Measurements from ENCODE around the gene HOXC9. TPM values are rescaled to one million over a fixed set of nuclear protein-coding genes. Genes with fewer than 3 reads are reported as not detected.

The HOXC9 gene
- total RNA-seq, 1 donor from 2014 or later = 0.28 TPM

GRCh38 chr12:53955036-53955775 lies 44.8 kb upstream of the HOXC9 start:
- H3K27ac Mint-ChIP-seq (ENCODE audit: unreplicated experiment) = no peak overlapping the region
- H3K4me1 Mint-ChIP-seq (ENCODE audit: unreplicated experiment) = peaks cover 16% of the 10 kb centered on the region
- peaks cover 5% of the 10 kb centered on the region for H3K36me3 Mint-ChIP-seq (ENCODE audit: low read depth, unreplicated experiment)
- H3K4me3 Mint-ChIP-seq (ENCODE audit: unreplicated experiment) = no peak overlapping the region
- TF ChIP-seq CTCF (IDR thresholded peaks at IDR 0.05; ENCODE audit: unreplicated experiment) = no peak
- peaks cover 59% of the 10 kb centered on the region for H3K27me3 Mint-ChIP-seq (ENCODE audit: unreplicated experiment)
- no peaks in the 10 kb centered on the region for H3K9me3 Mint-ChIP-seq (ENCODE audit: unreplicated experiment)
- no peak for DNase-seq (ENCODE audit: low spot score)

GRCh38 chr12:53955776-53956250 lies 44.1 kb upstream of the HOXC9 start:
- Mint-ChIP-seq H3K4me1 (ENCODE audit: unreplicated experiment) (peaks cover 20% of the 10 kb centered on the region), H3K36me3 (ENCODE audit: low read depth, unreplicated experiment) (peaks cover 5% of the 10 kb centered on the region), H3K27me3 (ENCODE audit: unreplicated experiment) (peaks cover 58% of the 10 kb centered on the region), H3K4me3 (ENCODE audit: unreplicated experiment) (peak overlapping the region; percentile 63), H3K9me3 (ENCODE audit: unreplicated experiment) (no peaks in the 10 kb centered on the region), H3K27ac (ENCODE audit: unreplicated experiment) (no peak overlapping the region)
- no peak for TF ChIP-seq CTCF (IDR thresholded peaks at IDR 0.05; ENCODE audit: unreplicated experiment)
- DNase-seq (ENCODE audit: low spot score) = no peak

GRCh38 chr12:53956251-53956887 lies 43.6 kb upstream of the HOXC9 start:
- Mint-ChIP-seq H3K4me3 (ENCODE audit: unreplicated experiment) (peak overlapping the region; percentile 63), H3K27me3 (ENCODE audit: unreplicated experiment) (peaks cover 58% of the 10 kb centered on the region), H3K36me3 (ENCODE audit: low read depth, unreplicated experiment) (peaks cover 5% of the 10 kb centered on the region), H3K4me1 (ENCODE audit: unreplicated experiment) (peaks cover 20% of the 10 kb centered on the region), H3K27ac (ENCODE audit: unreplicated experiment) (no peak overlapping the region), H3K9me3 (ENCODE audit: unreplicated experiment) (no peaks in the 10 kb centered on the region)
- DNase-seq (ENCODE audit: low spot score) = no peak
- TF ChIP-seq CTCF (IDR thresholded peaks at IDR 0.05; ENCODE audit: unreplicated experiment) = no peak

- no peak overlapping the region for H3K4me3 Mint-ChIP-seq (ENCODE audit: unreplicated experiment)
- H3K9me3 Mint-ChIP-seq (ENCODE audit: unreplicated experiment) = no peaks in the 10 kb centered on the region
- peaks cover 20% of the 10 kb centered on the region for H3K4me1 Mint-ChIP-seq (ENCODE audit: unreplicated experiment)
- no peak for TF ChIP-seq CTCF (IDR thresholded peaks at IDR 0.05; ENCODE audit: unreplicated experiment)
- no peak overlapping the region for H3K27ac Mint-ChIP-seq (ENCODE audit: unreplicated experiment)
- H3K27me3 Mint-ChIP-seq (ENCODE audit: unreplicated experiment) = peaks cover 62% of the 10 kb centered on the region
- DNase-seq (ENCODE audit: low spot score) = no peak
- H3K36me3 Mint-ChIP-seq (ENCODE audit: low read depth, unreplicated experiment) = peaks cover 5% of the 10 kb centered on the region
Observed at GRCh38 chr12:53956914-53957536, 42.9 kb upstream of the HOXC9 start.
